ENCODE measurements around the gene IRF2BP2. TPM values are rescaled to one million over a fixed set of nuclear protein-coding genes. Genes with fewer than 3 reads are reported as not detected.

The IRF2BP2 gene
- total RNA-seq, 2 donors from 2014 or later: 84.5 to 134 TPM

GRCh38 chr1:234559152-234559901, 50.7 kb downstream of the IRF2BP2 start:
- Mint-ChIP-seq H3K4me1 (peaks cover 3% of the 10 kb centered on the region), H3K36me3 (ENCODE audit: low read depth) (no peaks in the 10 kb centered on the region), H3K9me3 (no peaks in the 10 kb centered on the region), H3K4me3 (no peak overlapping the region), H3K27ac (no peak overlapping the region), H3K27me3 (no peaks in the 10 kb centered on the region)
- ATAC-seq (replicated peaks): no peak

- no peak overlapping the region for H3K27ac Mint-ChIP-seq
- H3K9me3 Mint-ChIP-seq: no peaks in the 10 kb centered on the region
- H3K27me3 Mint-ChIP-seq: peaks cover 4% of the 10 kb centered on the region
- ATAC-seq (replicated peaks): no peak
- no peaks in the 10 kb centered on the region for H3K36me3 Mint-ChIP-seq (ENCODE audit: low read depth)
- no peak overlapping the region for H3K4me3 Mint-ChIP-seq
- H3K4me1 Mint-ChIP-seq: no peaks in the 10 kb centered on the region
Observed at GRCh38 chr1:234558330-234558836, 51.6 kb downstream of the IRF2BP2 start.

- no peak for ATAC-seq (replicated peaks)
- H3K4me1 Mint-ChIP-seq: no peaks in the 10 kb centered on the region
- no peaks in the 10 kb centered on the region for H3K36me3 Mint-ChIP-seq (ENCODE audit: low read depth)
- no peak overlapping the region for H3K27ac Mint-ChIP-seq
- H3K9me3 Mint-ChIP-seq: no peaks in the 10 kb centered on the region
- H3K4me3 Mint-ChIP-seq: no peak overlapping the region
- peaks cover 4% of the 10 kb centered on the region for H3K27me3 Mint-ChIP-seq
Observed at GRCh38 chr1:234556245-234556943, 53.6 kb downstream of the IRF2BP2 start.

- Mint-ChIP-seq H3K9me3 (no peaks in the 10 kb centered on the region), H3K27ac (no peak overlapping the region), H3K4me1 (no peaks in the 10 kb centered on the region), H3K27me3 (peaks cover 4% of the 10 kb centered on the region), H3K4me3 (no peak overlapping the region), H3K36me3 (ENCODE audit: low read depth) (no peaks in the 10 kb centered on the region)
- no peak for ATAC-seq (replicated peaks)
Observed at GRCh38 chr1:234555390-234556024, 54.5 kb downstream of the IRF2BP2 start.

- H3K36me3 Mint-ChIP-seq (ENCODE audit: low read depth): no peaks in the 10 kb centered on the region
- no peaks in the 10 kb centered on the region for H3K9me3 Mint-ChIP-seq
- H3K4me1 Mint-ChIP-seq: no peaks in the 10 kb centered on the region
- no peak for ATAC-seq (replicated peaks)
- no peak overlapping the region for H3K27ac Mint-ChIP-seq
- H3K4me3 Mint-ChIP-seq: no peak overlapping the region
- H3K27me3 Mint-ChIP-seq: peaks cover 4% of the 10 kb centered on the region
Observed at GRCh38 chr1:234554698-234555311, 55.2 kb downstream of the IRF2BP2 start.

Other genes starting within 250 kb of the IRF2BP2 start
- 10 to 100 TPM; 55.6 to 76.4 TPM for gene COA6, start 236.7 kb downstream of the IRF2BP2 start, total RNA-seq
- gene TARBP1, start 131.0 kb downstream of the IRF2BP2 start, total RNA-seq: 10 to 100 TPM; 20.7 to 22.2 TPM